ENCODE data around the gene COLGALT1. TPM values are rescaled to one million over a fixed set of nuclear protein-coding genes. Genes with fewer than 3 reads are reported as not detected.

Gene COLGALT1
- total and polyA plus RNA-seq, 9 of the 15 experiments (the other 6 are each of a cell fraction or from before 2014, with no cell fraction given): 4.9 to 119 (median 82.6) TPM

DNA sequence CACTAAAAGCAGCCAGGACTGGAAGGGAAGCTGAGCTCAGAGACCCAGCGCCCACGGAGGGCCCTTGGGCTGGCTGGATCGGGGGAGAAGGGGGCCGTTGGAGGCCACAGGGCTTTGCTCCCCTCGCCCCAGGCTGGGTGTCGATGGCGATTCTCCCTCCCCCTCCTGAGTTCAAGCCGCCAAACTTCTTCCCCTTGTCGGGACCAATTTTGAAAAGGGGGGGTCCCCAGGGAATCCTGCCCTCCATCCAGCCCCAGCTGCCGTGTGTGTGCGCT is 61.2 kb downstream of the COLGALT1 start (continued):
- TF ChIP-seq, protein P1, sequence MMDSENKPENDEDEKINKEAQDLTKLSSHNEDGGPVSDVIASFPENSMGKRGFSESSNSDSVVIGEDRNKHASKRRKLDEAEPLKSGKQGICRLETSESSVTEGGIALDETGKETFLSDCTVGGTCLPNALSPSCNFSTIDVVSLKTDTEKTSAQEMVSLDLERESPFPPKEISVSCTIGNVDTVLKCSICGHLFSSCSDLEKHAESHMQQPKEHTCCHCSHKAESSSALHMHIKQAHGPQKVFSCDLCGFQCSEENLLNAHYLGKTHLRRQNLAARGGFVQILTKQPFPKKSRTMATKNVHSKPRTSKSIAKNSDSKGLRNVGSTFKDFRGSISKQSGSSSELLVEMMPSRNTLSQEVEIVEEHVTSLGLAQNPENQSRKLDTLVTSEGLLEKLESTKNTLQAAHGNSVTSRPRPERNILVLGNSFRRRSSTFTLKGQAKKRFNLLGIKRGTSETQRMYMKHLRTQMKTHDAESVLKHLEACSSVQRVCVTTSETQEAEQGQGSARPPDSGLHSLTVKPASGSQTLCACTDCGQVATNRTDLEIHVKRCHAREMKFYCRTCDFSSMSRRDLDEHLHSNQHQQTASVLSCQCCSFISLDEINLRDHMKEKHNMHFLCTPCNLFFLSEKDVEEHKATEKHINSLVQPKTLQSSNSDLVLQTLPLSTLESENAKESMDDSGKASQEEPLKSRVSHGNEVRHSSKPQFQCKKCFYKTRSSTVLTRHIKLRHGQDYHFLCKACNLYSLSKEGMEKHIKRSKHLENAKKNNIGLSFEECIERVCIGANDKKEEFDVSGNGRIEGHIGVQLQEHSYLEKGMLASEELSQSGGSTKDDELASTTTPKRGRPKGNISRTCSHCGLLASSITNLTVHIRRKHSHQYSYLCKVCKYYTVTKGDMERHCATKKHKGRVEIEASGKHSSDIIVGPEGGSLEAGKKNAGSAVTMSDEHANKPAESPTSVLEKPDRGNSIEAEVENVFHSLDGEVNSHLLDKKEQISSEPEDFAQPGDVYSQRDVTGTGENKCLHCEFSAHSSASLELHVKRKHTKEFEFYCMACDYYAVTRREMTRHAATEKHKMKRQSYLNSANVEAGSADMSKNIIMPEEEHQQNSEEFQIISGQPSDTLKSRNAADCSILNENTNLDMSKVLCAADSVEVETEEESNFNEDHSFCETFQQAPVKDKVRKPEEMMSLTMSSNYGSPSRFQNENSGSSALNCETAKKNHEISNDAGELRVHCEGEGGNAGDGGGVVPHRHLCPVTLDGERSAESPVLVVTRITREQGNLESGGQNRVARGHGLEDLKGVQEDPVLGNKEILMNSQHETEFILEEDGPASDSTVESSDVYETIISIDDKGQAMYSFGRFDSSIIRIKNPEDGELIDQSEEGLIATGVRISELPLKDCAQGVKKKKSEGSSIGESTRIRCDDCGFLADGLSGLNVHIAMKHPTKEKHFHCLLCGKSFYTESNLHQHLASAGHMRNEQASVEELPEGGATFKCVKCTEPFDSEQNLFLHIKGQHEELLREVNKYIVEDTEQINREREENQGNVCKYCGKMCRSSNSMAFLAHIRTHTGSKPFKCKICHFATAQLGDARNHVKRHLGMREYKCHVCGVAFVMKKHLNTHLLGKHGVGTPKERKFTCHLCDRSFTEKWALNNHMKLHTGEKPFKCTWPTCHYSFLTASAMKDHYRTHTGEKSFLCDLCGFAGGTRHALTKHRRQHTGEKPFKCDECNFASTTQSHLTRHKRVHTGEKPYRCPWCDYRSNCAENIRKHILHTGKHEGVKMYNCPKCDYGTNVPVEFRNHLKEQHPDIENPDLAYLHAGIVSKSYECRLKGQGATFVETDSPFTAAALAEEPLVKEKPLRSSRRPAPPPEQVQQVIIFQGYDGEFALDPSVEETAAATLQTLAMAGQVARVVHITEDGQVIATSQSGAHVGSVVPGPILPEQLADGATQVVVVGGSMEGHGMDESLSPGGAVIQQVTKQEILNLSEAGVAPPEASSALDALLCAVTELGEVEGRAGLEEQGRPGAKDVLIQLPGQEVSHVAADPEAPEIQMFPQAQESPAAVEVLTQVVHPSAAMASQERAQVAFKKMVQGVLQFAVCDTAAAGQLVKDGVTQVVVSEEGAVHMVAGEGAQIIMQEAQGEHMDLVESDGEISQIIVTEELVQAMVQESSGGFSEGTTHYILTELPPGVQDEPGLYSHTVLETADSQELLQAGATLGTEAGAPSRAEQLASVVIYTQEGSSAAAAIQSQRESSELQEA (IDR thresholded peaks at IDR 0.05; ENCODE audit: low read depth): peak; percentile 29; the same call in 1 of the 2 replicates

Data from K562 (cell line).